AG04449 (cell line): ENCODE data around the gene DPH7.

ENCODE experiments used
- CTCF ChIA-PET: fragments of 350-600 bp; formaldehyde crosslinking; extraction: SDS; loops from one replicate; lab custom pipeline; 2021; ENCODE audit warnings: antibody characterized with exemption; lab: Yijun Ruan, JAX
- POLR2A ChIA-PET: fragments of 400-600, 350-600 bp; formaldehyde crosslinking; extraction: SDS; loops from one replicate; lab custom pipeline; 2020; ENCODE audit warnings: antibody characterized with exemption, inconsistent platforms; lab: Yijun Ruan, JAX
- DNase-seq: peaks from one replicate; pipeline ENCODE4 v3.0.0-alpha.2; 2010; ENCODE audit warnings: low read depth, low spot score
- H3K4me3 ChIP-seq: 2 replicates; pipeline ENCODE4 v1.5.1; 2011; ENCODE audit warnings: low read depth, mild to moderate bottlenecking, control low read depth, low read length
- TF ChIP-seq, protein P1 (sequence below): IDR thresholded peaks from one replicate; pipeline ENCODE4 v1.5.1; 2011; ENCODE audit warnings: mild to moderate bottlenecking, moderate library complexity, low read length, control low read depth, inconsistent platforms; ENCODE audit not compliant: insufficient read depth; ENCODE audit errors: missing control alignments

Gene DPH7

GRCh38 chr9:137589441-137590122, 10.9 kb upstream of the DPH7 start:
- TF ChIP-seq, protein P1, sequence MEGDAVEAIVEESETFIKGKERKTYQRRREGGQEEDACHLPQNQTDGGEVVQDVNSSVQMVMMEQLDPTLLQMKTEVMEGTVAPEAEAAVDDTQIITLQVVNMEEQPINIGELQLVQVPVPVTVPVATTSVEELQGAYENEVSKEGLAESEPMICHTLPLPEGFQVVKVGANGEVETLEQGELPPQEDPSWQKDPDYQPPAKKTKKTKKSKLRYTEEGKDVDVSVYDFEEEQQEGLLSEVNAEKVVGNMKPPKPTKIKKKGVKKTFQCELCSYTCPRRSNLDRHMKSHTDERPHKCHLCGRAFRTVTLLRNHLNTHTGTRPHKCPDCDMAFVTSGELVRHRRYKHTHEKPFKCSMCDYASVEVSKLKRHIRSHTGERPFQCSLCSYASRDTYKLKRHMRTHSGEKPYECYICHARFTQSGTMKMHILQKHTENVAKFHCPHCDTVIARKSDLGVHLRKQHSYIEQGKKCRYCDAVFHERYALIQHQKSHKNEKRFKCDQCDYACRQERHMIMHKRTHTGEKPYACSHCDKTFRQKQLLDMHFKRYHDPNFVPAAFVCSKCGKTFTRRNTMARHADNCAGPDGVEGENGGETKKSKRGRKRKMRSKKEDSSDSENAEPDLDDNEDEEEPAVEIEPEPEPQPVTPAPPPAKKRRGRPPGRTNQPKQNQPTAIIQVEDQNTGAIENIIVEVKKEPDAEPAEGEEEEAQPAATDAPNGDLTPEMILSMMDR, result no peak
- POLR2A ChIA-PET, result interaction anchor here (1.1 kb wide), 1 partner anchor 12 kb away, joined by 4 read pairs; no protein-coding TSS in a partner anchor
- CTCF ChIA-PET, result interaction anchor here (6.3 kb wide), 1 partner anchor 11 kb away, joined by 91 read pairs; the partner anchor contains the start of gene DPH7
- no peak for DNase-seq
- peak overlapping the region; percentile 70 for H3K4me3 ChIP-seq

GRCh38 chr9:137588891-137589290, 10.2 kb upstream of the DPH7 start:
- peak overlapping the region; percentile 70 for H3K4me3 ChIP-seq
- DNase-seq, result no peak
- CTCF ChIA-PET, result interaction anchor here (1.0 to 6.3 kb wide), 4 partner anchors 10 to 54 kb away, joined by 3 to 91 read pairs (median 3); partner anchors contain the start of gene DPH7
- POLR2A ChIA-PET, result interaction anchor here (1.1 kb wide), 1 partner anchor 11 kb away, joined by 4 read pairs; no protein-coding TSS in a partner anchor
- TF ChIP-seq, protein P1, result no peak

DNA sequence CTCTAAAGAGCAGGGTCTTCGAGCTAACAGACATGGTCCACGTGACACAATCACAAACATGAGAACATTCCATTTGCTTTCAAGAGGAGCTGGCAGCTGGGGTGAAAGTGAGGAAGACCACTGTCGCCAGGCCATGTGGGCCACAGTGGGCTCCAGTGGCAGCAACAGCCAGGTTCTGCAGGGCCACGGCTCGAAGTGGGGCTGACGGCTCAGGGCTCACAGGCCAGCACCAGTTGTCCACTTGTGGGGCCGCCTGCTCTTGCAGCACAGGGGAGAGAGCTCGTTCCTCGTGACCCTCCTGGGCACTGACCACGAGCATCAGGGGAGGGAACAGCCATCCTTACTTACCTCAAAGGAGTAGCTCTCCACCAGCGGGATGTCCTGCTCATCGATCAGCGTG, 9.6 kb upstream of the DPH7 start:
- ChIA-PET POLR2A (interaction anchor here (1.1 kb wide), 1 partner anchor 10 kb away, joined by 4 read pairs; no protein-coding TSS in a partner anchor), CTCF (interaction anchor here (1.0 to 6.3 kb wide), 4 partner anchors 9 to 53 kb away, joined by 3 to 91 read pairs (median 3); partner anchors contain the start of gene DPH7)
- TF ChIP-seq, protein P1, result no peak
- no peak overlapping the region for H3K4me3 ChIP-seq
- no peak for DNase-seq

DNA sequence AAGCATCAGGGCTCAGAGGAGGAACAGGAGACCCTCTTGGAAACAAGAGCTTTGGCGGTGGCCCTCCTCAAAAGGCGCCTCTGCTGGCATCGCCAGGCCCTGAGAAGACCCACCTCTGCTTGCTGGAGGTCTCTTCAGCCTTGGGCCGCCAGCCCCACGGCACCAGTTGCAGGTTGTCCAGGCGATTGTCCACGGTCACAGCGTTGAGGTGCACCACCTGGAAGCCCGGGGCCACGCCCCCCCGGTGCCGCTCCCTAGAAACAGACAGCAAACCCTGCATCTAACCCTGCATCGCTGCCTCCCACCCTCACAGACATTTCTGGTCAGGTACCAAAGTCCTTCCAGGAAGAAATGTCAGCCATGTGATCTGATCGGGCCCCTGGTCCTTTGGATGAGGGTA, 8.1 kb upstream of the DPH7 start:
- ChIA-PET POLR2A (no interaction called here), CTCF (interaction anchor here (6.3 kb wide), 1 partner anchor 8 kb away, joined by 91 read pairs; the partner anchor contains the start of gene DPH7)
- TF ChIP-seq, protein P1, result no peak
- no peak for DNase-seq
- H3K4me3 ChIP-seq, result no peak overlapping the region

- no peak for DNase-seq
- no peak overlapping the region for H3K4me3 ChIP-seq
- CTCF ChIA-PET, result no interaction called here
- POLR2A ChIA-PET, result no interaction called here
- TF ChIP-seq, protein P1, result no peak
Measured at GRCh38 chr9:137583957-137584356, 5.2 kb upstream of the DPH7 start.

- no peak for DNase-seq
- POLR2A ChIA-PET, result no interaction called here
- CTCF ChIA-PET, result no interaction called here
- TF ChIP-seq, protein P1, result no peak
- no peak overlapping the region for H3K4me3 ChIP-seq
Measured at GRCh38 chr9:137583347-137583746, 4.6 kb upstream of the DPH7 start.
